ENCODE results near the gene MAPRE3. TPM values are rescaled to one million over a fixed set of nuclear protein-coding genes. Genes with fewer than 3 reads are reported as not detected.

The MAPRE3 gene
- total RNA-seq, 4 donors from 2014 or later, result 9.3 to 23.0 (median 13.4) TPM

DNA sequence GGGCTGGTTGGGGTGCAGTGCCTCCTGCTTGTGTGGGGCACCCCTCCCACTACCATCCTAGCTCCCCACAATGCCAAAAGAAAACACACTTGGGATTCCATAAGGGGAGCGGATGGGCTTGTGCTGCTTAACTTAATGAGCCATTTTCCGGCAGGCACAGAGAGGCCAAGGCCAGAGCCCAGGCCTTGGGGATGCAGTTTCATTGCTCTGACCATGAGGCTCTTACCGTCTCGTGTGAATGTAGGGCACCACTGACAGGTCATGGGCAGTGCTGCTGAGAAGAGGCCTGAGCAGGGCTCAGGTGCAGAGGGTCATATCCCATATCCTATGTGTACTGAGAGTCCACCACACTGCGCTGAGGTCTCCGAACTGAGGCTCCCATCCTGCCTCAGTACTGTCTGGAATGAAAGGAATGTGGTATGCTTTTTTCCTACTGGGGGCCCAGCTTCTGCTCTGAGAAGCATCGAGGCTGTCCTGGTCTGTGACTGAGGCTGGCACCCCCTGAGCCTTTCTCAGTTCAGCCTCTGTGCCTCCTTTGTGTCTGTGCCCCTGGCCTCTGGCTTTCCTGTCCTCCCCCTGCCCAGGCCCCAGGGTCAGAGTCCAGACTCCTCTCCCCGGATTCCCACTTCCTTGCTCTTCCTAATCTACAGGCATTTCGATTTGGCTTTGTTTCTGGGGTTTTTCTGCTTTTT is 45.2 kb upstream of the MAPRE3 start:
- no peaks in the 10 kb centered on the region for H3K9me3 ChIP-seq
- H3K4me1 ChIP-seq, result no peaks in the 10 kb centered on the region
- H3K27ac ChIP-seq (replicated peaks in 1 of 4), result no peak overlapping the region
- intact Hi-C loops (cut with DNase I), result no loop called here
- no peak overlapping the region for H3K4me3 ChIP-seq
- WGBS, result 20% methylated on average over 3 of the region's 9 CpGs
- DNase-seq (ENCODE audit: extremely low spot score), result no peak
- TF ChIP-seq POLR2A (IDR thresholded peaks at IDR 0.05; ENCODE audit: low read depth), result no peak
- no peak for TF ChIP-seq POLR2AphosphoS5 (IDR thresholded peaks at IDR 0.05)
- TF ChIP-seq, protein P1, sequence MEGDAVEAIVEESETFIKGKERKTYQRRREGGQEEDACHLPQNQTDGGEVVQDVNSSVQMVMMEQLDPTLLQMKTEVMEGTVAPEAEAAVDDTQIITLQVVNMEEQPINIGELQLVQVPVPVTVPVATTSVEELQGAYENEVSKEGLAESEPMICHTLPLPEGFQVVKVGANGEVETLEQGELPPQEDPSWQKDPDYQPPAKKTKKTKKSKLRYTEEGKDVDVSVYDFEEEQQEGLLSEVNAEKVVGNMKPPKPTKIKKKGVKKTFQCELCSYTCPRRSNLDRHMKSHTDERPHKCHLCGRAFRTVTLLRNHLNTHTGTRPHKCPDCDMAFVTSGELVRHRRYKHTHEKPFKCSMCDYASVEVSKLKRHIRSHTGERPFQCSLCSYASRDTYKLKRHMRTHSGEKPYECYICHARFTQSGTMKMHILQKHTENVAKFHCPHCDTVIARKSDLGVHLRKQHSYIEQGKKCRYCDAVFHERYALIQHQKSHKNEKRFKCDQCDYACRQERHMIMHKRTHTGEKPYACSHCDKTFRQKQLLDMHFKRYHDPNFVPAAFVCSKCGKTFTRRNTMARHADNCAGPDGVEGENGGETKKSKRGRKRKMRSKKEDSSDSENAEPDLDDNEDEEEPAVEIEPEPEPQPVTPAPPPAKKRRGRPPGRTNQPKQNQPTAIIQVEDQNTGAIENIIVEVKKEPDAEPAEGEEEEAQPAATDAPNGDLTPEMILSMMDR (IDR thresholded peaks at IDR 0.05), result no peak
- no peak for TF ChIP-seq EP300 (IDR thresholded peaks at IDR 0.05)
- peaks cover 0 to 15% (median 0%) of the 10 kb centered on the region in 4 donors for H3K27me3 ChIP-seq
- no peaks in the 10 kb centered on the region for H3K36me3 ChIP-seq

DNA sequence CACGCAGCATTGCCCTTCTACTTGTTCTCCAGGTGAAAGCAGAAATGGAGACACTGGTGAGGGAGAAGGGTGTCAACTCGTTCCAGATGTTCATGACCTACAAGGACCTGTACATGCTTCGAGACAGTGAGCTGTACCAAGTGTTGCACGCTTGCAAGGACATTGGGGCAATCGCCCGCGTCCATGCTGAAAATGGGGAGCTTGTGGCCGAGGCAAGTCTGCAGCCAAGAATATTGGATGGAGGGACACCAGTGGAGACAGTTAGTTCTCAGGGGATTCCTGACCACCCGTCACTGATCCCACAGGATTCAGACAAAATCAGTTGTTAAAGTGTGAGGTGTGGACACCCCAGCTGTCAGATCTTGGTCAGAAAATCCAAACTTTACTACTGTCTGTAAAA is 43.2 kb upstream of the MAPRE3 start:
- Histone ChIP-seq H3K27ac (replicated peaks in 1 of 4) (no peak overlapping the region), H3K36me3 (no peaks in the 10 kb centered on the region), H3K27me3 (peaks cover 0 to 18% (median 0%) of the 10 kb centered on the region in 4 donors), H3K4me3 (no peak overlapping the region), H3K4me1 (no peaks in the 10 kb centered on the region), H3K9me3 (no peaks in the 10 kb centered on the region)
- TF ChIP-seq EP300 (IDR thresholded peaks at IDR 0.05) (no peak), POLR2A (IDR thresholded peaks at IDR 0.05; ENCODE audit: low read depth) (no peak), POLR2AphosphoS5 (IDR thresholded peaks at IDR 0.05) (no peak)
- TF ChIP-seq, protein P1 (IDR thresholded peaks at IDR 0.05), result no peak
- WGBS, result 94% methylated on average over 9 of the region's 9 CpGs
- DNase-seq (ENCODE audit: extremely low spot score), result no peak
- intact Hi-C loops (cut with DNase I), result no loop called here

DNA sequence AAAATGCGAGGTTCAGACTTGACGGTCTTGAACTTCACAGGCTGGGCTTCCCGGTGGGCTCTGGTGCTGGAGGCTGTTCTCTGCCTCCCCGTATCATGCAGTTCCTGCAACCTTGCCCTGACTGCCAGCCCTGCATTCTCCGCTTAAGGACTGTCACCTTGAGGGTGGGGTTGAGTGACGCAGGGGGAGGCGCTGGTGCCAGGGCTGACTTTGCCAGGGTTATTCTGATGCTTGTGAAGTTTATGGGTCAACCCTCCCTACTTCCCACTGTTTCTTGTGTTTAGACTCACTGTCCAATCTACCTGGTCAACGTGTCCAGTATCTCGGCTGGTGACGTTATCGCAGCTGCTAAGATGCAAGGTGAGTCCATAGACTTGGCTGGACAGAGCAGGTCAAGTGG is 37.5 kb upstream of the MAPRE3 start:
- H3K27me3 ChIP-seq, result peaks cover 0 to 22% (median 0%) of the 10 kb centered on the region in 4 donors
- no peak overlapping the region for H3K4me3 ChIP-seq
- intact Hi-C loops (cut with DNase I), result no loop called here
- H3K4me1 ChIP-seq, result no peaks in the 10 kb centered on the region
- TF ChIP-seq, protein P1 (IDR thresholded peaks at IDR 0.05), result no peak
- TF ChIP-seq POLR2AphosphoS5 (IDR thresholded peaks at IDR 0.05) (no peak), POLR2A (IDR thresholded peaks at IDR 0.05; ENCODE audit: low read depth) (no peak), EP300 (IDR thresholded peaks at IDR 0.05) (no peak)
- 87% methylated on average over 11 of the region's 11 CpGs for WGBS
- no peaks in the 10 kb centered on the region for H3K9me3 ChIP-seq
- no peaks in the 10 kb centered on the region for H3K36me3 ChIP-seq
- no peak for DNase-seq (ENCODE audit: extremely low spot score)
- no peak overlapping the region for H3K27ac ChIP-seq (replicated peaks in 1 of 4)

DNA sequence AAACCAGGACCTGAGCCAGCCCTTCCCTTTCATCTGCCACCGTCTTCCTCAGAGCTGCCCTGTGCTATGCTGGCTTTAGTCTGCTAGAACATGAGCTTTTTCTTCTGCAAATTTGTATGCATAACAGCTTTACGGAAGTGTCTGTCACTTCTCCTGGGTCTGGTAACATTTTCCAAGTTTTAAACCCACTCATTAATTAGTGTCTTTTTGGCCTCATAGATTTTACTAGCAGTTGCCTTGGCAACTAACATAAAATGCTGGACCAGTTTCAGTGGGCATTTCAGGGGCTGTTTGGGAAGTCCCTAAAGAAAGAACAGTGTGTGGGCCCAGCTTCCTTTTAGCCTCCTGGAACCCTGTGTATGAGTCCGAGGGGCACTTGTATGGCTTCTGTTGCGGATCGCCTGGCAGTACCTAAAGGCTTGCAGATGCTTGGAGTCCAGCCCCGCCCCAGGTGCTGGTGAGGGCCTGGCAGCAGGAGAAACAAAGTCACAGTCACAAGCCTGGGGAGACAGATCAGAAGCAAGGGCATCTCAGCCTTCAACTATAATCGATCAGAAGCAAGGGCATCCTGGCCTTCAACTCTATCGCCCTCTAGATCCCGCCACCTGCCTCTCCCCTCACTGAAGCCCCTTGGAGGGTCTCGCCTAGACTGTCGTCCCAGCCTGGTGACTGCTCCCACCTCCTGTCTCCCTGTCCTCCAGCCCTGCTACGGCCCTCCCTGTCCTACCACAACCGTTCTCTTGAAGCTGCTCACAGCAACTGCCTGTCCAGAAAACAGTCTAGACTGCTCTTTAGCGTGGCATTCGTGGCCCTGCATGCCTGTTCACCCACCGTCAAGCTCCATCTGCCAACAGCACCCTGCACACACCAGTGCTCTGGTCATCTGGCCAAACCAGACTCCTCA is 36.8 kb upstream of the MAPRE3 start:
- 83% methylated on average over 14 of the region's 16 CpGs for WGBS
- peaks cover 0 to 22% (median 0%) of the 10 kb centered on the region in 4 donors for H3K27me3 ChIP-seq
- no peak for TF ChIP-seq EP300 (IDR thresholded peaks at IDR 0.05)
- no peak for TF ChIP-seq POLR2AphosphoS5 (IDR thresholded peaks at IDR 0.05)
- no peak for TF ChIP-seq POLR2A (IDR thresholded peaks at IDR 0.05; ENCODE audit: low read depth)
- TF ChIP-seq, protein P1 (IDR thresholded peaks at IDR 0.05), result no peak
- H3K9me3 ChIP-seq, result no peaks in the 10 kb centered on the region
- H3K27ac ChIP-seq (replicated peaks in 1 of 4), result no peak overlapping the region
- intact Hi-C loops (cut with DNase I), result no loop called here
- no peak for DNase-seq (ENCODE audit: extremely low spot score)
- H3K4me1 ChIP-seq, result no peaks in the 10 kb centered on the region
- H3K36me3 ChIP-seq, result no peaks in the 10 kb centered on the region
- no peak overlapping the region for H3K4me3 ChIP-seq
